ENCODE measurements around the gene CBX4.

- no peak for TF ChIP-seq CTCF (IDR thresholded peaks at IDR 0.05)
- no peak for TF ChIP-seq JUN (CRISPR knock-in tag; IDR thresholded peaks at IDR 0.05)
- no peak for TF ChIP-seq ESRRA (CRISPR knock-in tag; IDR thresholded peaks at IDR 0.05; ENCODE audit: borderline replicate concordance)
- no peak for TF ChIP-seq SMAD4 (CRISPR knock-in tag; IDR thresholded peaks at IDR 0.05)
Observed at GRCh38 chr17:79832218-79833109, 6.8 kb downstream of the CBX4 start.

Data from WTC11 (cell line).